HG03521 (cell line): Measurements from ENCODE around the gene TMEM184A.
"Not testable (repeated sequence)": the region's sequence is repeated elsewhere in the genome, so short reads cannot be mapped to it uniquely, and the experiment has no call there.

Experiments
- ATAC-seq: cut with Tn5 transposase; IDR thresholded peaks from one replicate; pipeline ENCODE4 v1.9.1; 2021; ENCODE audit warnings: mild to moderate bottlenecking, moderate library complexity; ENCODE audit not compliant: unreplicated experiment

TMEM184A gene

DNA sequence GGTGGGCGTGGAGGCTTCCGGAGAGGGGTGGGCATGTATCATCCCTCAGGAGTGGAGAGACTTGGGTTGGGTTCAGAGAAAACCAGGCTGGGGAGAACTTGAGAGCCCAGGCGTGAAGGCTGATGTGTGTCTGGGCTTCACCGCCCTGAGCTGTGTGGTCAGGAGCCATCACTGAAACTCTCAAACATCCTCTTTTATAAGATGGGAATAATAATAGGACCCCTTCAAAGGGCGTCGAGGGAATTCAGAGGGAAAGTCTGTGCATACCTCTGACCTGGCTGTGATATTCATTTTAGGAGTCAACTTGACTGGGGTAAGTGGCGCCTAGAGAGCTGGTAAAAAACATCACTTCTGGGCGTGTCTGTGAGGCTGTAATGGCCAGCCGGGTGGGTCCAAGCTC, 34.9 kb upstream of the TMEM184A start:
- ATAC-seq, result no peak

DNA sequence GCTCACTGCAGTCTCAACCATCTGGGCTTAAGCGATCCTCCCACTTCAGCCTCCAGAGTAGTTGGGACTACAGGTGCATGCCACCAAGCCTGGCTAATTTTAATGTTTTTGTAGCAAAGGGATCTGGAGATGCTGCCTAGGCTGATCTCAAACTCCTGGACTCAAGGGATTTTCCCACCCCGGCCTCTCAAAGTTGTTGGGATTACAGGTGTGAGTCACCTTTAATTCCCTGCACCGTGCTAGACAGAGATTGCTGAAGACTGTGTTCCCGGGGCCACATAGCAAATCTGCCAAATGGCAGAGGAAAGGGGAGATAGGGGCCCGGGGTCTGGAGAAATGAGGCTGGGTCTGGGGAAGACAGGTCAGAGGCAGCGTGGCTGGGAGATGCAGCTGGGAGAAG, 34.5 kb upstream of the TMEM184A start:
- ATAC-seq, result no peak

- ATAC-seq, result no peak
Observed at GRCh38 chr7:1588978-1589377, 33.0 kb upstream of the TMEM184A start.

GRCh38 chr7:1587738-1588137, 31.7 kb upstream of the TMEM184A start:
- ATAC-seq, result no peak

DNA sequence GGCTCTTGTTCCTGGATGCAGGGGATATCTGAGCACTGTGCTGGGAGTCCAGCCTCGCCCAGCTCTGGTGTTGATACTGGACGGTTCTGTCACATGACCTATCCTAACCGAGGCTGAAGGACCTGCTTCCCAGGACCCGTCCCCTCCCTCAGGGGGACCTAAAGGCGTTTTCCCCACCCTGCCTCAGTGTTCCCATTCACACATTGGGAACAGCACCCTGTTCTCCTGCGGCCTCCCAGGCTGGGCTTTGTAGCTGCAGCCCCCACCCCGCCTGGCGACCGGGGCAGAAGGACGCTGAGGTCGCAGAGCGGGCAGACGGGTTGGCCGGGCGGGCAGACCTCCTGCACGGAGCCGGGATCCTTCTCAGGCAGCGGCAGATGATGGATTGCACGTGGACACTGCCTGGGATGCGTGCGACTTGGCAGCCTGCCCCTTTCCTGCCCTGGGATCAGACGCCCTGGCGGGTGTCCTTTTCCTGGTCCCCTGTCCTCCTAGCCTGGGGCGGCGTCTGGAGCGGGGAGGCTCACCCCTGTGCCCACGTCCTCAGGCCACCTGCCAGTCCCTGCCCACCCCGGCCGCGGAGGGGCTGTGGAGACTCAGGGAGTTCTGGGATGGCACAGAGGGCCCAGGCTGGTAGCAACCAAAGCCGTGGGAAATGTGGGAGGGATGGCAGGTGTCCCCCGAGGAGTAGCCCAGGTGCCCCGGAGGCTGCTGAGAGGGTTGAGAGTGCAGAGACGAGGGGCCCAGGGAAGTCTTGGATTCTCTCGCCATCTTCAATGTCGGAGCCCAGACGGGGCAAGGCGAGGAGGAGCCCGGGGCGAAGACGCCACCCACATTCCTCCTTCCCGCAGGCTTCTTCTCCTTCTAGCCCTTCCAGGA, 31.1 kb upstream of the TMEM184A start:
- ATAC-seq, result no peak

DNA sequence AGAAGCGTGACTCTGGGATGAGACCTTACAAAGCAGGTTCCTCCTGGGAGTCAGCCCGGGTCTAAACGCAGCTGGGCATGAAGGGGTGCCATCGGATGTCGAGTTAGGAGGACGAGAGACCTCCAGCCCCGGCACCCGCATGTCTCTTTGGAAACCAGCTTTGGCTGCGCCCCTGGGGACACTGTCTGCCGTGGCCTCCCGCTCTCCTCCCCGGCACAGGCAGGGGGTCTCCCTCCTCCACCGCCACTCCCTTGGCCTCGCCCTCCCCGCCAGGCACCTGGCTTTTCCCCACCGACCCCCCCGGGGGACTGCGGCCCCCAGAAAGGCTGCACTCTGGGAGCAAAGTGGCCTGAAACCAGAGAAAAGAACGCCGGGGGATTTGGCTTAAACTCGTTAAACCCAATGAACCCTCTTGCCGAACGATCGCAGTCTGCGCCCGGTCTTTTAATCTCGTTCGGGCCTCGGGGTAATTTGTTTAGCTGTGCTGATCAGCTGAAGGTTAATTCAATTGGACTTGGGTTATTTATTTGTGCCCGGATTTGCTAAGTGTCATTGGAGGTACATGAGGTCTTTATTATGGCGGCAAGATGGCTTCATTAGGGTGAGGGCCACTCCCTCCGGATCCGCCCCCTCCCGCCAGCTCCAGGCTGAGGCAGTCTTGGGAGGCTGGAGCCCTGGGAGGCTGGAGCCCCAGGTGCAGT, 30.3 kb upstream of the TMEM184A start:
- ATAC-seq, result no peak

DNA sequence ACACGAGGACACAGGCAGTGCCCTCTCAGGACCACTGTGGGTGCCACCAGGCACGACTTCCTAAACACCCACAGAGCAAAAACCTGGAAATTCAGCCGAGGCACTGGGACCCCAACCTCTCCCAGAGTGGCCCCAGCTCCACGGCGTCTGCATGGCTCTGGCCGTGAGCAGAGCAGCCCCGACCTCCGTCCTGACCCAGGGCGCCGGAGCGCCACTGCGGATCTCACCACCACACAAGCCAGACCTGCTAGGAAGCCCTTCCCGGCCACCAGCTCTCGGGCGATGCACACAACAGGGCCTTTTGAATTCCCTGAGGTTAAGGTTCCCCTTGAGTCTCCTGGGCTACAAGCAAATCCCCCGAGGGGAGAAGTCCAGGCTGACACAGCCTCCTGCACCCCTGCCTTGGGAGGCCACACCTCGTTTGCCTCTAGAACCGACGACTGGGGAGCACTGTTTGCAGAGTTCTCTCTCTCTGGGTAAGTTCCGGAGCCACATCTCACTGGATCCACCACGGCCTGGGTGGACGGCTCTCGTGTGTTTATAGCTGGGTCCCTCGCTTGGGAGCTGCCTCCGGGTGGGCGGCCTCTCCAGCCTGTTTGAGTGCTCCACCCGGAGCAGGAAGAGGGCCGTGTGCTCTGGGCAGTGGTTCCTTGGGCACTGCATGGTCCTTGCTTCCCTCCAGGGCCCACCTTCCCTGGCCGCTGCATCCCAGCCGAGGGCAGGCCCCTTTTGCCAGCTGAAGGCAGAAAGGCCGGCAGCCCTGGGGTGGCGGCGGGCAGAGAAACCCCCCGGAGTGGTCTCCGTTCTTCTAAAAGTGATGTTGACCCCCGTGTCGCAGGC, 29.4 kb upstream of the TMEM184A start:
- no peak for ATAC-seq

DNA sequence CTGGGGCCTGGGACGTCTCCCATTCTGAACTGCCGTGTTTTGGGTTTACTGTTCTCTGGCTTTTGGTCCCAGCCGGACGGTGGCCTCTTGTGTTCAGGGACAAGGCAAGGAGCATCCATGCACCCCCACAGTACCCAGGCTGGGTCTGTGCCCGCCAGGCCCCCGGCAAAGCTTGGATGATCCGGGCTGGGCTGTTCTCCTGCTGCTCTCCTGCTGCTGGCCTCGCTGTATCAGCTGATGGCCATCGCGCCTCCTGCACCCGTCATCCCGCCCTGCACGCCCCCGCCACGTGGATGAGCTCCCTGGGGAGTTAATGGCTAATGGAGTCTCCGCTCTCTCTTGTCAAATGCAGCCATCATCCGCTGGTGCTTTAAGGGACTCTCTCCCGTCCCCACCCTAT, 28.7 kb upstream of the TMEM184A start:
- no peak for ATAC-seq

DNA sequence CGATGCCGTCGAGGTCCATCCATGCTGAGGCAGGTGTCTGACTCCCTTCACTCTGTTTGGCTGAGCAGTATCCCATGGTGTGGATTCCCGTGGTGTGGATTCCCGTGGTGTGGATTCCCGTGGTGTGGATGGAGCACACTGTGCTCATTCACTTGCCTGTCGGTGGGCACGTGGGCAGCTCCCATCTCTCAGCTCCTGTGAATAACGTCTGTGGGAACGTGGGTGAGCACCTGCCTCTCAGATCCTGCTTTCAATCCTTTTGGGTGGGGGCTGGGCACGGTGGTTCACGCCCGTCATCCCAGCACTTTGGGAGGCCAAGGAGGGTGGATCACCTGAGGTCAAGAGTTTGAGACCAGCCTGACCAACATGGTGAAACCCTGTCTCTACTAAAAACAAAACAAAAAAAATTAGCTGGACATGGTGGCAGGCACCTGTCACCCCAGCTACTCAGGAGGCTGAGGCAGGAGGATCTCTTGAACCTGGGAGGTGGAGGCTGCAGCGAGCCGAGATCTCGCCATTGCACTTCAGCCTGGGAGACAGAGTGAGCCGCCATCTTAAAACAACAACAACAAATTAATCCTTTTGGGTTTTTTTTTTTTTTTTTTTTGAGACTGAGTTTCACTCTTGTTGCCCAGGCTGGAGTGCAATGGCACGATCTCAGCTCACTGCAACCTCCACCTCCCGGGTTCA, 27.4 kb upstream of the TMEM184A start:
- ATAC-seq, result not testable (repeated sequence)

DNA sequence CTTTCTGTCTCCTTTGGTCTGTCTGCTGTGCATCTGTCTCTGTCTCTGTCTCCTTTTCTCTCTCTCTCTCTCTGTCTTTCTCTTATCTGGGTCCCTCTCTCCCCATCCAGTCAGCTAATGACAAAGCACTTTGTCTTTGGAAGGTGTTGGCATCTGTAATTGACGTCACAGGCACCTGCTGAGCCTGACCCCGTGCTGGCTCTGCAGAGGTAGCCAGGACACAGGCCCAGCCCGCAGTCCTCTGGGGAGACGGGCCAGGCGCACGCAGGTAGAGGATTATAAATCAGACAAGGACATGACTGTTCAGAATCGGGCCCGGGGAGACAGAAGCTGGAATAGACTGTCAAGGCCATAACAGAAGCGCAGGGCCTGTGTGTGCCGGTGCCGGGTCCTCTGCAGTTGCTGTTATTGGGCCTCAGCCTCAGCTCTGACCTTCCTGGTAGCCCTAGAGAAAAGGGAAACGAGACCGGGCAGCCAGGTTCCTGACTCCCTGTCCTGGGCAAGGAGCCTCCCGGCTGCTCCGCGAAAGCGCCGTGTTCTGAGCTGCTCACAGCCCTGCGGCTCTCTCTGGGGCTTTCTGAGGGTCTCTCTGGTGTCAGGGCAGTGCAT, 24.5 kb upstream of the TMEM184A start:
- ATAC-seq, result no peak

DNA sequence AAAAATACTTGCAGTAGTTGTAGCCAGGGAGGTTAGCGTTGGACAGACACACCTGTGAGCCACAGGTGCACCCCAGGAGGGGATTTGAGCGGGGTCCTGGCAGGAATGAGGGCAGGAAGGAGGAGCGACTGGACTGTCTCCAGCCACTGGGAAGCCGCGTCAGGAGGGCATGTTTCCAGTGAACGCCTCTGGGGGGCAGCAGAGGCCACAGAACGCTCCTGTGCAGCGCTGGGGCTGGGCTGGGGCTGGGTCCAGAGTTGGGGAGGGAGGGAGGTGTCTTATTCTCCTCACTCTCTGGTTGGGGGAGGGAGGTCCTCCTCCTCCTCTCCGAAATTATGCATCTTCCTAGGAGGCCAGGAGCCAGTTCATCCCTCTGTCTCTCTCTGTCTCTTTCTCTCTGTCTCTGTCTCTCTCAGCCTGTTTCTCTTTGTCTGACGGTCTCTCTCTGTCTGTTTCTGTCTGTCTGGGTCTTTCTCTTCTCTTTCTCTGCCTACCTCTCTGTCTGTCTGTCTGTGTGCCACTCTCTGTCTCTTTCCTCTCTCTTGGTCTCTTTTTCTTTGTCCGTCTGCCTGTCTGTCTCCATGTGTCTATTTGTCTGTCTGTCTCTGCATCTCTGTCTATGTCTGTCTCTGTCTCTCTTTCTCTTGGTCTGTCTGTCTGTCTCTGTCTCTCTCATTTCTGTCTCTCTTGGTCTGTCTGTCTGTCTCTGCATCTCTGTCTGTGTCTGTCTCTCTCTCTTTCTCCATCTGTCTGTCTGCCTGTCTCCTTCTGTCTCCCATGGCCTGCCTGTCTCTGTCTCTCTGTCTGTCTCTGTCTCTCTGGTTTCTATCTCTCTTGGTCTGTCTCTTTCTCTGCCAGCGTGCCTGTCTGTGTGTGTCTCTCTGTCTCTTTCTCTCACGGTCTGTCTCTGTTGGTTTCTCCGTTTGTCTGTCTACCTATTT, 23.7 kb upstream of the TMEM184A start:
- ATAC-seq, result no peak

DNA sequence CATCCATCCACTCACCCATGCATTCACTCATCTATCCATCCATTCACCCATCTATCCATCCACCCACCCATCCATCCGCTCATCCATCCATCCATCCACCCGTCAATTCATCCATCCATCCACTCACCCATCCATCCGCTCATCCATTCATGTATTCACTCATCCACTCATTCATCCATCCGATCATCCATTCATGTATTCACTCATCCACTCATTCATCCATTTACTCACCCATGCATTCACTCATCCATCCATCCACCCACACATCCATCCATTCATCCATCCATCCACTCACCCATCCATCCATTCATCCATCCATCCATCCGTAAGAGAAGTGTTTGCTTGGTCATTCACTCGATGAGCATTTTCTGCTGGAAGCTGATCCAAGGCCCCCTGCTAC, 22.5 kb upstream of the TMEM184A start:
- ATAC-seq, result no peak

- no peak for ATAC-seq
Observed at GRCh38 chr7:1576521-1577253, 20.7 kb upstream of the TMEM184A start.

- ATAC-seq, result no peak
Observed at GRCh38 chr7:1575809-1576208, 19.8 kb upstream of the TMEM184A start.

DNA sequence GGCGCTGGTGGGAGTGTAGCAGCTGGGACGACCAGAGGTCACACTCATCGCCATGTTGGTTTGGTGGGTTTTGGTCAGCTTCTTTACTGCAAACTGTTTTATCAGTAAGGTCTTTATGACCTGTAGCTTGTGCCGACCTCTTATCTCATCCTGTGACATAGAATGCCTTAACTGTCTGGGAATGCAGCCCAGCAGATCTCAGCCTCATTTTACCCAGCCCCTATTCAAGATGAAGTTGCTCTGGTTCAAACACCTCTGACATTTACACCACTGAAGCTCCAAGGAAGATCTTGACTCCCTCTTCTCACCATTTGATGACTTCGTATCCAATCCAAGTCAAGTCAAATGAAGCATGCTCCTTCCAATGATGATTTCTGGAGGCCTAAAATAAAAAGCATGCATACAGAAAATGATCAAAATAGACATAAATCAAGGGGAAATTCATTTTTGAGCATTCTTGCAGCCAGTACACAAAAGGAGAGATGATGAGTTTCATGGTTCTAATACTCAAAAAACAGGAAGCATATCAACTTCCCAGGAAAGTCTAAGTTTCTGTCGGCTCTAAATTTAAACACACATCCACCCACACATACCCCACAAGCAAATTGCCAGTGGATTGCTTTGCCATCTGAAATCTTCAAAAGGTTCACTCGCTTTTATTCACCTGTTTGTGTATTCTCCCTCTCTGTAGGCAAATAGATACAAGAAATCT, 16.3 kb upstream of the TMEM184A start:
- ATAC-seq, result no peak

DNA sequence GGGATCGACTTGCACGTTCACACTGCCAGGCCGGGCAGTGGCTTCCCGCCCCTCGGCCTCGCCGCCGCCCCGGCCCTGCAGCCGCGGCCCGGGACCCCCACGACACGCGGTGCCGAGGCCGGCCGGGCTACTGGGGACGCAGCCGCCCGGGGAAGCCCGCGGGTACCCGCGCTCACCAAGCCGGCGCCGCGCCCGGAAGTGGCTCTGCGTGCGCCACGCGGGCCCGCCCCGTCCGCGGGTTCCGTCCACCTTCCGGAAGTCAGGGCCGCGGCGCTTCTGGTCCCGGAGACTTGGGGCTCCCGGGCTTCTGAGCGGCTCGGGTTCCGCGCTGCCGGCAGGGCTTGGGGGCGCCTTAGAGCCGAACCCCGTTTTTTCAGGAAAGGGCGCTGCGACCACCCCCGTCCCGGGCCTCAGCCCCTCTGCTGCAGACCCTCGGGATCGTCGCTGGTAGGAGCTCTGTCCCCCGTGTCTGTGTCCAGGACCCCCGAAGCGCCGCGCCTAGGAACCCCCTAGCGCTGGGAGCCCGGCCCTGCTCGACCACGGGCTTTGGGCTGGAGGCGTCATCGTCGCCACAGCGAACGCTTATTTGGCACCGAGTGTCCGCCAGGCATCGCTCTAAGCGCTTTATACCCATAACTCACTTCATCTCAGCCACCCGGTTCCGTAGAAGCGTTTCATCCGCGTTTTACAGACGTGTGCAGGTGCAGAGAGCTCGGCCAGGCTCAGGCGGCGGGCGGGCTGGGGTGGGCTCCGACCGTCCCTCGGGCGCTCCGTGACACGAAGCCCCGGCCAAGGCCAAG, 14.0 kb upstream of the TMEM184A start, which contains the start of gene PSMG3:
Gene PSMG3 (minus strand): TSS at position 200 of the 800 bp plus-strand sequence. CDS start 693 bp downstream, outside the sequence.
- ATAC-seq, result peak; percentile 82

DNA sequence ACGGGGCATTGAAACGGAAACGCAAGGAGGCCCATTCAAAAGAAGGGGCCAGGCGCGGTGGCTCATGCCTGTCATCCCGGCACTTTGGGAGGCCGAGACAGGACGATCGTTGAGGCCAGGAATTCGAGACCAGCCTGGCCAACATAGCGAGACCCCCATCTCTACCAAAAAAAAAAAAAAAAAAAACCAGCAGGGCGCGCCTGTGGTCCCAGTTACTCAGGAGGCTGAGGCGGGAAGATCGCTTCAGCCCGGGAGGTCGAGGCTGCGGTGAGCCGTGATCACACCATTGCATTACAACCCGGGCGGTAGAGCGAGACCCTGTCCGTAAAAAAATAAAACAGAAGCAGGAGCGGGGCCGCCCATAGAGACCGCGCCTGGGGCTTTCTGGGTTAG, 13.4 kb upstream of the TMEM184A start:
- no peak for ATAC-seq
